Measurements from ENCODE around the gene LRRC46. TPM values are rescaled to one million over a fixed set of nuclear protein-coding genes. Genes with fewer than 3 reads are reported as not detected.

The LRRC46 gene
- total RNA-seq, 1 donor from 2014 or later = 0.70 TPM

GRCh38 chr17:47871048-47871447 lies 39.6 kb downstream of the LRRC46 start:
- no peak overlapping the region for H3K27ac Mint-ChIP-seq
- H3K9me3 Mint-ChIP-seq = no peaks in the 10 kb centered on the region
- H3K27me3 Mint-ChIP-seq (ENCODE audit: insufficient read depth) = peaks cover 52% of the 10 kb centered on the region

GRCh38 chr17:47872019-47872650 lies 40.7 kb downstream of the LRRC46 start:
- no peaks in the 10 kb centered on the region for H3K4me1 Mint-ChIP-seq (ENCODE audit: low read depth)
- no peak overlapping the region for H3K27ac Mint-ChIP-seq
- peaks cover 54% of the 10 kb centered on the region for H3K27me3 Mint-ChIP-seq (ENCODE audit: insufficient read depth)
- DNase-seq (ENCODE audit: low spot score) = no peak
- H3K36me3 Mint-ChIP-seq (ENCODE audit: low read depth) = no peaks in the 10 kb centered on the region
- intact Hi-C loops (cut with micrococcal nuclease) = no loop called here
- no peaks in the 10 kb centered on the region for H3K9me3 Mint-ChIP-seq
- no peak overlapping the region for H3K4me3 Mint-ChIP-seq

More at GRCh38 chr17:47871048-47871447, 39.6 kb downstream of the LRRC46 start:
- Mint-ChIP-seq H3K36me3 (ENCODE audit: low read depth) (no peaks in the 10 kb centered on the region), H3K4me1 (ENCODE audit: low read depth) (no peaks in the 10 kb centered on the region), H3K4me3 (no peak overlapping the region)
- intact Hi-C loops (cut with micrococcal nuclease) = no loop called here
- DNase-seq (ENCODE audit: low spot score) = no peak

- H3K27ac Mint-ChIP-seq = no peak overlapping the region
- H3K4me1 Mint-ChIP-seq (ENCODE audit: low read depth) = no peaks in the 10 kb centered on the region
- H3K27me3 Mint-ChIP-seq (ENCODE audit: insufficient read depth) = peaks cover 57% of the 10 kb centered on the region
- H3K9me3 Mint-ChIP-seq = no peaks in the 10 kb centered on the region
- no peak for DNase-seq (ENCODE audit: low spot score)
- no peaks in the 10 kb centered on the region for H3K36me3 Mint-ChIP-seq (ENCODE audit: low read depth)
- intact Hi-C loops (cut with micrococcal nuclease) = no loop called here
- no peak overlapping the region for H3K4me3 Mint-ChIP-seq
These were observed 41.2 kb downstream of the LRRC46 start for GRCh38 chr17:47872651-47873161.

- Mint-ChIP-seq H3K4me1 (ENCODE audit: low read depth) (no peaks in the 10 kb centered on the region), H3K9me3 (no peaks in the 10 kb centered on the region), H3K4me3 (no peak overlapping the region), H3K27me3 (ENCODE audit: insufficient read depth) (peaks cover 62% of the 10 kb centered on the region), H3K27ac (no peak overlapping the region), H3K36me3 (ENCODE audit: low read depth) (no peaks in the 10 kb centered on the region)
- DNase-seq (ENCODE audit: low spot score) = no peak
- intact Hi-C loops (cut with micrococcal nuclease) = no loop called here
These were observed 42.0 kb downstream of the LRRC46 start for GRCh38 chr17:47873200-47874090.

GRCh38 chr17:47875011-47875985 lies 43.8 kb downstream of the LRRC46 start:
- Mint-ChIP-seq H3K9me3 (no peaks in the 10 kb centered on the region), H3K4me1 (ENCODE audit: low read depth) (peaks cover 5% of the 10 kb centered on the region), H3K27ac (no peak overlapping the region), H3K4me3 (no peak overlapping the region), H3K27me3 (ENCODE audit: insufficient read depth) (peaks cover 59% of the 10 kb centered on the region), H3K36me3 (ENCODE audit: low read depth) (no peaks in the 10 kb centered on the region)
- intact Hi-C loops (cut with micrococcal nuclease) = no loop called here
- no peak for DNase-seq (ENCODE audit: low spot score)

- H3K4me3 Mint-ChIP-seq = no peak overlapping the region
- H3K9me3 Mint-ChIP-seq = no peaks in the 10 kb centered on the region
These were observed 46.0 kb downstream of the LRRC46 start for GRCh38 chr17:47877368-47878034.

GRCh38 chr17:47878203-47879027 lies 46.9 kb downstream of the LRRC46 start:
- intact Hi-C loops (cut with micrococcal nuclease) = no loop called here
- Mint-ChIP-seq H3K27me3 (ENCODE audit: insufficient read depth) (peaks cover 36% of the 10 kb centered on the region), H3K4me1 (ENCODE audit: low read depth) (peaks cover 14% of the 10 kb centered on the region), H3K9me3 (no peaks in the 10 kb centered on the region), H3K27ac (no peak overlapping the region), H3K36me3 (ENCODE audit: low read depth) (no peaks in the 10 kb centered on the region), H3K4me3 (no peak overlapping the region)
- no peak for DNase-seq (ENCODE audit: low spot score)

More at GRCh38 chr17:47877368-47878034, 46.0 kb downstream of the LRRC46 start:
- Mint-ChIP-seq H3K4me1 (ENCODE audit: low read depth) (peaks cover 5% of the 10 kb centered on the region), H3K27me3 (ENCODE audit: insufficient read depth) (peaks cover 42% of the 10 kb centered on the region), H3K27ac (no peak overlapping the region), H3K36me3 (ENCODE audit: low read depth) (no peaks in the 10 kb centered on the region)
- intact Hi-C loops (cut with micrococcal nuclease) = no loop called here
- DNase-seq (ENCODE audit: low spot score) = no peak

GRCh38 chr17:47879028-47879585 lies 47.6 kb downstream of the LRRC46 start:
- intact Hi-C loops (cut with micrococcal nuclease) = no loop called here
- no peak overlapping the region for H3K27ac Mint-ChIP-seq
- H3K27me3 Mint-ChIP-seq (ENCODE audit: insufficient read depth) = peaks cover 34% of the 10 kb centered on the region
- H3K4me1 Mint-ChIP-seq (ENCODE audit: low read depth) = peaks cover 17% of the 10 kb centered on the region
- H3K4me3 Mint-ChIP-seq = no peak overlapping the region
- no peaks in the 10 kb centered on the region for H3K36me3 Mint-ChIP-seq (ENCODE audit: low read depth)
- H3K9me3 Mint-ChIP-seq = no peaks in the 10 kb centered on the region
- DNase-seq (ENCODE audit: low spot score) = no peak

- intact Hi-C loops (cut with micrococcal nuclease) = no loop called here
- Mint-ChIP-seq H3K36me3 (ENCODE audit: low read depth) (no peaks in the 10 kb centered on the region), H3K9me3 (no peaks in the 10 kb centered on the region), H3K27ac (no peak overlapping the region), H3K27me3 (ENCODE audit: insufficient read depth) (peaks cover 29% of the 10 kb centered on the region), H3K4me1 (ENCODE audit: low read depth) (peaks cover 17% of the 10 kb centered on the region), H3K4me3 (no peak overlapping the region)
- DNase-seq (ENCODE audit: low spot score) = no peak
These were observed 48.4 kb downstream of the LRRC46 start for GRCh38 chr17:47879776-47880454.

GRCh38 chr17:47882247-47882646 lies 50.8 kb downstream of the LRRC46 start:
- Mint-ChIP-seq H3K4me3 (no peak overlapping the region), H3K27ac (no peak overlapping the region)

More at GRCh38 chr17:47882247-47882646, 50.8 kb downstream of the LRRC46 start:
- peaks cover 18% of the 10 kb centered on the region for H3K27me3 Mint-ChIP-seq (ENCODE audit: insufficient read depth)
- peaks cover 17% of the 10 kb centered on the region for H3K4me1 Mint-ChIP-seq (ENCODE audit: low read depth)
- no peaks in the 10 kb centered on the region for H3K36me3 Mint-ChIP-seq (ENCODE audit: low read depth)
- H3K9me3 Mint-ChIP-seq = no peaks in the 10 kb centered on the region
- DNase-seq (ENCODE audit: low spot score) = no peak
- intact Hi-C loops (cut with micrococcal nuclease) = no loop called here

All from activated T-helper 1 cell treated with anti-CD3 and anti-CD28 coated beads, Interleukin-12 subunit alpha, Interleukin-12 subunit beta, Interleukin-2, Interleukin-4 antibody, amounts not matched to agents 30 ng/mL and 10 ng/mL and 1 ng/mL, durations not matched to agents 14 hours and 24 hours and 36 hours (primary cell).